K562 (cell line): Measurements from ENCODE around the gene NAGPA. TPM values are rescaled to one million over a fixed set of nuclear protein-coding genes. Genes with fewer than 3 reads are reported as not detected.
A peak's percentile ranks its signal among the peaks of the same experiment; 100 is the strongest.

Experiments used
- C11orf30 ChIP-seq: fragments of 450-650 bp; IDR thresholded peaks from 2 replicates; pipeline ENCODE4 v1.6.1; 2016; ENCODE audit warnings: low read depth, mild to moderate bottlenecking
- CAMTA2 ChIP-seq: fragments of 250-450 bp; sonication (Bioruptor Pico); conservative IDR thresholded peaks from 2 replicates; pipeline ENCODE4 v1.5.1; 2022
- CLOCK ChIP-seq: fragments of 250-450 bp; sonication (Bioruptor Pico); IDR thresholded peaks from 2 replicates; pipeline ENCODE4 v1.4.0; 2020; ENCODE audit warnings: mild to moderate bottlenecking, moderate library complexity, borderline replicate concordance
- CXXC5 ChIP-seq: fragments of 250-450 bp; sonication (Bioruptor Pico); IDR thresholded peaks from 2 replicates; pipeline ENCODE4 v1.8.0; 2022; ENCODE audit warnings: inconsistent platforms, mild to moderate bottlenecking, moderate library complexity
- ESRRB ChIP-seq: fragments of 250-450 bp; sonication (Bioruptor Pico); IDR thresholded peaks from 2 replicates; pipeline ENCODE4 v1.5.0; 2020; ENCODE audit warnings: mild to moderate bottlenecking, moderate library complexity, borderline replicate concordance
- HDAC6 ChIP-seq: IDR thresholded peaks from 2 replicates; pipeline ENCODE4 v1.6.1; 2012; ENCODE audit warnings: low read depth, mild to moderate bottlenecking, control low read depth, inconsistent platforms, low read length, moderate library complexity
- HSF4 ChIP-seq: fragments of 250-450 bp; sonication (Bioruptor Pico); IDR thresholded peaks from 2 replicates; pipeline ENCODE4 v2.1.2; 2022; ENCODE audit warnings: mild to moderate bottlenecking, moderate library complexity, borderline replicate concordance
- KDM5B ChIP-seq: fragments of 200-600 bp; sonication (generic); IDR thresholded peaks from 2 replicates; pipeline ENCODE4 v1.6.1; 2012; ENCODE audit warnings: low read depth, mild to moderate bottlenecking, moderate library complexity, low read length, control low read depth, inconsistent platforms; ENCODE audit not compliant: insufficient replicate concordance
- MBD2 ChIP-seq: sonication (generic); IDR thresholded peaks from 2 replicates; pipeline ENCODE4 v1.6.1; 2016; ENCODE audit warnings: low read depth, borderline replicate concordance
- MYNN ChIP-seq, 2 experiments: sonication (generic); formaldehyde crosslinking in 1 of 2; IDR thresholded peaks; 2 replicates each; pipeline versions ENCODE4 v1.5.0 to v1.6.1; 2016 to 2020; ENCODE audit warnings: antibody characterized with exemption in 1 of 2, missing genetic modification reagents in 1 of 2
- NCOA6 ChIP-seq: fragments of 450-650 bp; IDR thresholded peaks from 2 replicates; pipeline ENCODE4 v1.6.1; 2017; ENCODE audit warnings: mild to moderate bottlenecking
- NUFIP1 ChIP-seq: fragments of 450-650 bp; IDR thresholded peaks from 2 replicates; pipeline ENCODE4 v1.6.1; 2018; ENCODE audit not compliant: partially characterized antibody
- PHF8 ChIP-seq: fragments of 200-600 bp; sonication (generic); IDR thresholded peaks from 2 replicates; pipeline ENCODE4 v1.6.1; 2012; ENCODE audit warnings: mixed run types, mild to moderate bottlenecking, inconsistent platforms, low read length, moderate library complexity, borderline replicate concordance
- SAP30 ChIP-seq: fragments of 200-600 bp; sonication (generic); IDR thresholded peaks from 2 replicates; pipeline ENCODE4 v1.6.1; 2012; ENCODE audit warnings: borderline replicate concordance, low read depth, mild to moderate bottlenecking, moderate library complexity, low read length, control low read depth, inconsistent platforms; ENCODE audit not compliant: insufficient read depth, poor library complexity, severe bottlenecking
- SMC3 ChIP-seq: conservative IDR thresholded peaks from 2 replicates; pipeline ENCODE4 v1.6.1; 2011; ENCODE audit warnings: low read depth, low read length, improper control_type of control experiment; ENCODE audit not compliant: insufficient read depth
- SP2 ChIP-seq: IDR thresholded peaks from 2 replicates; pipeline ENCODE4 v1.6.1; 2011; ENCODE audit warnings: mild to moderate bottlenecking, low read depth, low read length, moderate library complexity; ENCODE audit not compliant: poor library complexity, severe bottlenecking; ENCODE audit errors: extremely low read depth
- SPI1 ChIP-seq: IDR thresholded peaks from 2 replicates; pipeline ENCODE4 v1.6.1; 2011; ENCODE audit warnings: low read depth, low read length, control low read depth, borderline replicate concordance
- STAT5B ChIP-seq: fragments of 250-450 bp; sonication (Bioruptor Pico); IDR thresholded peaks from 2 replicates; pipeline ENCODE4 v1.8.0; 2021; ENCODE audit warnings: mild to moderate bottlenecking, inconsistent platforms
- TBP ChIP-seq: optimal IDR thresholded peaks from 2 replicates; pipeline ENCODE3; 2011; ENCODE audit warnings: low read depth, low read length, improper control_type of control experiment
- THRAP3 ChIP-seq: fragments of 450-650 bp; IDR thresholded peaks from 2 replicates; pipeline ENCODE4 v1.6.1; 2016; ENCODE audit warnings: mild to moderate bottlenecking, inconsistent platforms, borderline replicate concordance
- WHSC1 ChIP-seq: IDR thresholded peaks from one replicate; pipeline ENCODE4 v1.6.1; 2012; ENCODE audit warnings: low read length, control low read depth, inconsistent platforms
- ZBTB1 ChIP-seq: sonication (generic); formaldehyde crosslinking; IDR thresholded peaks from 2 replicates; pipeline ENCODE4 v1.8.1; 2023; ENCODE audit warnings: missing genetic modification reagents, low read depth, mild to moderate bottlenecking, borderline replicate concordance
- ZFX ChIP-seq: sonication (generic); formaldehyde crosslinking; IDR thresholded peaks from 2 replicates; pipeline ENCODE4 v1.8.0; 2022; ENCODE audit warnings: mild to moderate bottlenecking, missing genetic modification reagents, moderate library complexity
- ZNF217 ChIP-seq: sonication (generic); formaldehyde crosslinking; IDR thresholded peaks from 2 replicates; pipeline ENCODE4 v1.8.0; 2022; ENCODE audit warnings: mild to moderate bottlenecking, missing genetic modification reagents
- ZNF277 ChIP-seq: fragments of 250-450 bp; sonication (Bioruptor Pico); IDR thresholded peaks from 2 replicates; pipeline ENCODE4 v1.8.0; 2022; ENCODE audit warnings: inconsistent platforms, mild to moderate bottlenecking, moderate library complexity, borderline replicate concordance
- polyA plus RNA-seq, 8 experiments: library from polyadenylated mRNA; depleted of rRNA in 4 of 8; stranded (reverse) in 5 of 8; unstranded in 3 of 8; fragments of >200 nt; fragmentation: Nextera tagmentation in 2 of 8; fragmentation: Illumina TruSeq in 1 of 8; extraction: Ambion mirVana in 2 of 8; extraction: Trizol in 1 of 8; gene quantifications; 2 replicates each; pipeline versions ENCODE4 v1.2.1 to v1.2.3, GENCODE V29; 2011 to 2014; ENCODE audit warnings: inconsistent platforms in 1 of 8, missing spikeins in 1 of 8
- total RNA-seq, 7 experiments: library from RNA; depleted of rRNA in 6 of 7; stranded (reverse); fragments of >200 nt in 6 of 7; fragmentation: Illumina TruSeq in 2 of 7; extraction: Trizol in 2 of 7; gene quantifications; 2 replicates each; pipeline versions ENCODE4 v1.2.1 to v1.2.3, GENCODE V29; 2011 to 2021; ENCODE audit warnings: low replicate concordance in 1 of 7

Gene NAGPA
- total and polyA plus RNA-seq, 9 of the 15 experiments (the other 6 are each of a cell fraction or from before 2014, with no cell fraction given), result 0.15 to 12.7 (median 4.6) TPM

- TF ChIP-seq SAP30 (peak; percentile 98), MBD2 (peak; percentile 33; the same call in 1 of the 2 replicates), HDAC6 (no peak), ZFX (CRISPR knock-in tag) (peak; percentile 66), C11orf30 (peak; percentile 99), NCOA6 (no peak), ZNF277 (CRISPR knock-in tag) (no peak), ESRRB (CRISPR knock-in tag) (no peak), THRAP3 (no peak), MYNN (IDR thresholded peaks at IDR 0.05) (no peak), MYNN (CRISPR knock-in tag; IDR thresholded peaks at IDR 0.05) (0 out of 2 replicates have a peak, but pooled peaks have one; percentile 27), PHF8 (peak; percentile 95), SMC3 (no peak), ZNF217 (CRISPR knock-in tag) (no peak), KDM5B (peak; percentile 95), SPI1 (no peak), CAMTA2 (CRISPR knock-in tag) (peak; percentile 71; the same call in 1 of the 2 replicates), ZBTB1 (CRISPR knock-in tag) (no peak), WHSC1 (no peak), CXXC5 (CRISPR knock-in tag) (peak; percentile 98), HSF4 (CRISPR knock-in tag) (no peak), TBP (peak; percentile 91), NUFIP1 (no peak), STAT5B (CRISPR knock-in tag) (no peak), CLOCK (CRISPR knock-in tag) (no peak), SP2 (no peak)
Measured at GRCh38 chr16:5071681-5072333, 38.1 kb upstream of the NAGPA start, which contains the start of gene ALG1 (continued).
